Activated CD8-positive, alpha-beta memory T cell treated with anti-CD3 and anti-CD28 coated beads for 4 hours (primary cell): Measurements from ENCODE around the gene LIG1.
"Not testable (repeated sequence)": the region's sequence is repeated elsewhere in the genome, so short reads cannot be mapped to it uniquely, and the experiment has no call there.

ENCODE experiments used
- DNase-seq, 2 donors: peaks; one replicate each; pipeline ENCODE4 v3.0.0-alpha.2; 2020; ENCODE audit warnings: low read depth in 2 of 2

The LIG1 gene

GRCh38 chr19:48081106-48081505 is 89.0 kb downstream of the LIG1 start:
- DNase-seq = no peak

GRCh38 chr19:48070177-48070769 is 99.9 kb downstream of the LIG1 start:
- not testable (repeated sequence) for DNase-seq

GRCh38 chr19:48069435-48069834 is 100.7 kb downstream of the LIG1 start:
- no peak for DNase-seq
